AG04450 (cell line): ENCODE measurements around the gene TNFSF9. TPM values are rescaled to one million over a fixed set of nuclear protein-coding genes. Genes with fewer than 3 reads are reported as not detected.

ENCODE experiments used
- CTCF ChIA-PET: fragments of 300-600, 350-600 bp; formaldehyde crosslinking; extraction: SDS; loops from one replicate; lab custom pipeline; 2022; ENCODE audit warnings: antibody characterized with exemption, inconsistent platforms; lab: Charles Lee
- POLR2A ChIA-PET: fragments of 350-600 bp; formaldehyde crosslinking; extraction: SDS; loops from one replicate; lab custom pipeline; 2021; ENCODE audit warnings: antibody characterized with exemption, inconsistent platforms; lab: Yijun Ruan, JAX
- DNase-seq: peaks from one replicate; pipeline ENCODE4 v3.0.0-alpha.2; 2011; ENCODE audit warnings: low read depth, low spot score
- H3K27ac ChIP-seq: one replicate; pipeline ENCODE4 v1.5.1; 2012; ENCODE audit warnings: low read depth, low read length, control low read depth
- H3K27me3 ChIP-seq: one replicate; pipeline ENCODE4 v1.6.0; 2012; ENCODE audit warnings: low read length; ENCODE audit not compliant: control insufficient read depth, insufficient read depth
- H3K4me3 ChIP-seq: 2 replicates; pipeline ENCODE4 v1.5.1; 2011; ENCODE audit warnings: mild to moderate bottlenecking, low read depth, low read length, control low read depth
- H3K9me3 ChIP-seq: 2 replicates; pipeline ENCODE4 v1.5.1; 2012; ENCODE audit warnings: low read length; ENCODE audit not compliant: control insufficient read depth, insufficient read depth
- CTCF ChIP-seq: IDR thresholded peaks from 2 replicates; pipeline ENCODE4 v1.5.1; 2011; ENCODE audit warnings: low read depth, low read length, control low read depth, inconsistent platforms
- polyA plus RNA-seq: library from polyadenylated mRNA; depleted of rRNA; stranded (reverse); fragments of >200 nt; gene quantifications from 2 replicates; pipeline ENCODE4 v1.2.3, GENCODE V29; 2011

Gene TNFSF9
- polyA plus RNA-seq, 1 experiment, result 0.14 TPM

GRCh38 chr19:6532244-6532999, 1.6 kb downstream of the TNFSF9 start:
- ChIA-PET CTCF (no interaction called here), POLR2A (interaction anchor here (0.6 kb wide), 1 partner anchor 48 kb away, joined by 6 read pairs; no protein-coding TSS in a partner anchor)
- Histone ChIP-seq H3K9me3 (no peaks in the 10 kb centered on the region; the same call in 1 of the 2 replicates), H3K27me3 (peaks cover 9% of the 10 kb centered on the region), H3K4me3 (no peak overlapping the region), H3K27ac (no peak overlapping the region)
- DNase-seq, result no peak
- no peak for TF ChIP-seq CTCF

DNA sequence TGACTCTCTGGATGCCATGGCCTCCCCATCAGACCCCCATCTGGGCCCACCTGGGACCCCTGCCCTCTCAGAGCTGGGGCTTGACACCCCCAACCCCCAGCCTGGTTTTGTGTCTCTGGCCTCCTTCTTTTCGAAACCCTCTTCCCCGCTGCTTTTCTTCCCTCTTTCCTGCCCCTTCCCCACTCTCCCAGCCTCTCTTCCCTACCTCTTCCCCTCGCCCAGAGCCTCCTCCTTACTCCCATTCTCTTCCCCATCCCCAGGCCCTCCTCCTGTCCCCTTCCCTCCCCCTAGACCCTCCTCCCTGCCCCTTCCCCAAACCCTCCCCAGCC, 2.1 kb downstream of the TNFSF9 start:
- Histone ChIP-seq H3K4me3 (no peak overlapping the region), H3K27me3 (peaks cover 9% of the 10 kb centered on the region), H3K27ac (no peak overlapping the region), H3K9me3 (no peaks in the 10 kb centered on the region; the same call in 1 of the 2 replicates)
- no peak for DNase-seq
- TF ChIP-seq CTCF, result no peak
- POLR2A ChIA-PET, result no interaction called here
- CTCF ChIA-PET, result no interaction called here

GRCh38 chr19:6533746-6534418, 3.1 kb downstream of the TNFSF9 start:
- POLR2A ChIA-PET, result no interaction called here
- no peak overlapping the region for H3K27ac ChIP-seq
- H3K9me3 ChIP-seq, result no peaks in the 10 kb centered on the region; the same call in 1 of the 2 replicates
- no peak overlapping the region for H3K4me3 ChIP-seq
- no peak for DNase-seq
- peaks cover 9% of the 10 kb centered on the region for H3K27me3 ChIP-seq
- no peak for TF ChIP-seq CTCF
- CTCF ChIA-PET, result no interaction called here

DNA sequence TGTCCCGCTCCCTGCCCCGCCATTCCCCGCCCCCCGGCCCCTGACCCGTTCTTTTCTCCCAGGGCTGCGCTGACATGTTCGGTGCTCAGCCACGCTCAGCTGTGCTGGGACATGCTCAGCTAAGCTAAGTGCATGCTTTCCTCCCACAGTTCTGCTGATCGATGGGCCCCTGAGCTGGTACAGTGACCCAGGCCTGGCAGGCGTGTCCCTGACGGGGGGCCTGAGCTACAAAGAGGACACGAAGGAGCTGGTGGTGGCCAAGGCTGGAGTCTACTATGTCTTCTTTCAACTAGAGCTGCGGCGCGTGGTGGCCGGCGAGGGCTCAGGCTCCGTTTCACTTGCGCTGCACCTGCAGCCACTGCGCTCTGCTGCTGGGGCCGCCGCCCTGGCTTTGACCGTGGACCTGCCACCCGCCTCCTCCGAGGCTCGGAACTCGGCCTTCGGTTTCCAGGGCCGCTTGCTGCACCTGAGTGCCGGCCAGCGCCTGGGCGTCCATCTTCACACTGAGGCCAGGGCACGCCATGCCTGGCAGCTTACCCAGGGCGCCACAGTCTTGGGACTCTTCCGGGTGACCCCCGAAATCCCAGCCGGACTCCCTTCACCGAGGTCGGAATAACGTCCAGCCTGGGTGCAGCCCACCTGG, 3.7 kb downstream of the TNFSF9 start:
- ChIA-PET POLR2A (no interaction called here), CTCF (interaction anchor here (0.5 to 1.0 kb wide), 2 partner anchors 202 to 807 kb away, joined by 3 read pairs; no protein-coding TSS in a partner anchor)
- Histone ChIP-seq H3K27ac (no peak overlapping the region), H3K27me3 (peaks cover 9% of the 10 kb centered on the region), H3K4me3 (no peak overlapping the region), H3K9me3 (no peaks in the 10 kb centered on the region; the same call in 1 of the 2 replicates)
- no peak for DNase-seq
- no peak for TF ChIP-seq CTCF
